ENCODE data around the gene SYNPO.

- no peak for TF ChIP-seq CTCF (IDR thresholded peaks at IDR 0.05)
- no peak for TF ChIP-seq POLR2AphosphoS5 (IDR thresholded peaks at IDR 0.05)
- no peak for TF ChIP-seq POLR2A (IDR thresholded peaks at IDR 0.05)
These were observed 33.9 kb downstream of the SYNPO start for GRCh38 chr5:150674341-150674821.

All from transverse colon (tissue), 4 donors.